ENCODE data around the gene FAM210A.

- no peak for TF ChIP-seq CTCF (IDR thresholded peaks at IDR 0.05)
- TF ChIP-seq POLR2A (IDR thresholded peaks at IDR 0.05), result no peak
These were observed 87.4 kb downstream of the FAM210A start for GRCh38 chr18:13638719-13639595.

Data from right lobe of liver (tissue), 4 donors.